GM12878 (cell line): ENCODE measurements around the gene PEMT. TPM values are rescaled to one million over a fixed set of nuclear protein-coding genes. Genes with fewer than 3 reads are reported as not detected.

Experiments used
- ATAC-seq: fragments of 200-7000 bp; cut with Tn5 transposase; 3 replicates; pipeline ENCODE4 v1.9.1; 2020; ENCODE audit warnings: mild to moderate bottlenecking, moderate library complexity
- BruUV-seq: library from RNA; stranded (reverse); fragments of 400-500 nt; replicated peaks from 2 replicates; lab custom pipeline; 2021; lab: Mats Ljungman, UMichigan
- CTCF ChIA-PET: fragments of 300-600 bp; sonication (Branson Sonifier 250); formaldehyde crosslinking; extraction: SDS; loops from one replicate; lab custom pipeline; 2021; ENCODE audit warnings: inconsistent platforms; lab: Yijun Ruan, JAX
- POLR2A ChIA-PET: fragments of 350-600 bp; formaldehyde crosslinking; extraction: SDS; loops from one replicate; lab custom pipeline; 2021; ENCODE audit warnings: inconsistent platforms; lab: Charles Lee
- RAD21 ChIA-PET: fragments of 300-600 bp; sonication (Branson Sonifier 250); formaldehyde crosslinking; loops from one replicate; lab custom pipeline; 2023; ENCODE audit warnings: antibody characterized with exemption; ENCODE audit not compliant: unreplicated experiment; lab: Charles Lee
- SMC1A ChIA-PET: fragments of 300-600 bp; sonication (Branson Sonifier 250); formaldehyde crosslinking; loops from one replicate; lab custom pipeline; 2023; ENCODE audit not compliant: unreplicated experiment, uncharacterized antibody; lab: Charles Lee
- DNase-seq: peaks from one replicate; pipeline ENCODE4 v3.0.0-alpha.2; 2011; ENCODE audit warnings: low read depth, low spot score
- FAIRE-seq: peaks from 3 replicates; lab custom pipeline; 2011; peaks lifted over from hg19 to GRCh38; lab: Jason Lieb, UNC
- H2AFZ ChIP-seq: 2 replicates; pipeline ENCODE4 v1.6.0; 2011; ENCODE audit warnings: low read depth, low read length, control low read depth; ENCODE audit not compliant: control insufficient read depth
- H3K27ac ChIP-seq: 2 replicates; pipeline ENCODE4 v1.5.1; 2011; ENCODE audit warnings: control low read depth; ENCODE audit not compliant: control insufficient read depth, insufficient read depth
- H3K27me3 ChIP-seq, 2 experiments: replicated peaks in 1 of 2; 2 replicates each; pipeline versions ENCODE4 v1.6.0 to v1.6.1; 2011; ENCODE audit warnings: low read length in 1 of 2; ENCODE audit not compliant: control insufficient read depth in 2 of 2, insufficient read depth in 2 of 2
- H3K36me3 ChIP-seq, 2 experiments: 2 replicates each; pipeline ENCODE4 v1.5.1; 2011; ENCODE audit warnings: low read length in 1 of 2; ENCODE audit not compliant: control insufficient read depth in 2 of 2, insufficient read depth in 2 of 2
- H3K4me1 ChIP-seq: 2 replicates; pipeline ENCODE4 v1.6.1; 2011; ENCODE audit warnings: mild to moderate bottlenecking, low read length, moderate library complexity, mixed read lengths; ENCODE audit not compliant: control insufficient read depth, insufficient read depth
- H3K4me2 ChIP-seq: 2 replicates; pipeline ENCODE4 v1.6.0; 2011; ENCODE audit warnings: control low read depth; ENCODE audit not compliant: control insufficient read depth, insufficient read depth
- H3K4me3 ChIP-seq: fragments of 200-600 bp; sonication (generic); 2 replicates; pipeline ENCODE4 v1.5.1; 2016
- H3K79me2 ChIP-seq: 2 replicates; pipeline ENCODE4 v1.6.0; 2011; ENCODE audit warnings: low read length; ENCODE audit not compliant: control insufficient read depth, insufficient read depth
- H3K9ac ChIP-seq: 2 replicates; pipeline ENCODE4 v1.8.0; 2011; ENCODE audit warnings: low read length, control low read depth, mixed read lengths; ENCODE audit not compliant: control insufficient read depth, insufficient read depth
- H3K9me3 ChIP-seq: replicated peaks from 3 replicates; pipeline ENCODE4 v1.5.1; 2011; ENCODE audit warnings: mild to moderate bottlenecking, low read length; ENCODE audit not compliant: control insufficient read depth, insufficient read depth
- H4K20me1 ChIP-seq: 2 replicates; pipeline ENCODE4 v1.6.0; 2011; ENCODE audit not compliant: control insufficient read depth, insufficient read depth
- CREM ChIP-seq: IDR thresholded peaks from 2 replicates; pipeline ENCODE4 v1.6.1; 2014; ENCODE audit warnings: antibody characterized with exemption, low read depth
- E4F1 ChIP-seq: fragments of 450-650 bp; IDR thresholded peaks from 2 replicates; pipeline ENCODE4 v1.6.1; 2018; ENCODE audit warnings: borderline replicate concordance, mild to moderate bottlenecking; ENCODE audit not compliant: partially characterized antibody
- IRF3 ChIP-seq: fragments of 450-650 bp; IDR thresholded peaks from 2 replicates; pipeline ENCODE4 v1.6.1; 2014; ENCODE audit warnings: mild to moderate bottlenecking
- NFYB ChIP-seq: IDR thresholded peaks from 2 replicates; pipeline ENCODE4 v1.6.1; 2011; ENCODE audit warnings: low read depth, mild to moderate bottlenecking, low read length, improper control_type of control experiment, moderate library complexity; ENCODE audit not compliant: insufficient read depth
- POLR2A ChIP-seq: IDR thresholded peaks from 2 replicates; pipeline ENCODE4 v1.6.1; 2011; ENCODE audit warnings: low read depth, mild to moderate bottlenecking, low read length
- SMAD1 ChIP-seq: fragments of 450-650 bp; IDR thresholded peaks from 2 replicates; pipeline ENCODE4 v1.6.1; 2018; ENCODE audit warnings: mild to moderate bottlenecking, low read depth; ENCODE audit not compliant: partially characterized antibody
- ZNF207 ChIP-seq: fragments of 450-650 bp; IDR thresholded peaks from 2 replicates; pipeline ENCODE4 v1.6.1; 2014; ENCODE audit warnings: antibody characterized with exemption, mild to moderate bottlenecking, borderline replicate concordance
- ZNF24 ChIP-seq: fragments of 450-650 bp; IDR thresholded peaks from 2 replicates; pipeline ENCODE4 v1.6.1; 2017; ENCODE audit warnings: antibody characterized with exemption, mild to moderate bottlenecking
- ZNF687 ChIP-seq: fragments of 450-650 bp; IDR thresholded peaks from 2 replicates; pipeline ENCODE4 v1.6.1; 2017; ENCODE audit warnings: mild to moderate bottlenecking, moderate library complexity
- WGBS: methylation state at CpG from one replicate; pipeline ENCODE4 v1.1.6; 2016; ENCODE audit warnings: low lambda C conversion rate; ENCODE audit not compliant: insufficient replicate concordance, insufficient coverage; ENCODE audit errors: missing lambda C conversion rate; 5-methylcytosine and 5-hydroxymethylcytosine counted together
- in situ Hi-C: fragments of 300-500 bp; cut with MboI; formaldehyde crosslinking; loops from 9 replicates; pipeline ENCODE4 v1.14.3; 2018; ENCODE audit warnings: mixed read lengths
- intact Hi-C: fragments of 100-400 bp; cut with micrococcal nuclease; formaldehyde crosslinking; loops from one replicate; pipeline ENCODE4 v1.14.2; 2022; ENCODE audit not compliant: unreplicated experiment
- polyA plus RNA-seq, 11 experiments: library from polyadenylated mRNA; depleted of rRNA in 4 of 11; unstranded in 6 of 11; stranded (reverse) in 5 of 11; fragments of >200 nt; fragmentation: Nextera tagmentation in 4 of 11; fragmentation: Illumina TruSeq in 1 of 11; extraction: Ambion mirVana in 4 of 11; extraction: Trizol in 1 of 11; gene quantifications; 1 replicate in 1 of 11; 2 replicates in 10 of 11; pipeline versions ENCODE4 v1.2.1 to v1.2.3, GENCODE V29; 2011 to 2016; ENCODE audit warnings: inconsistent platforms in 2 of 11, missing spikeins in 2 of 11, low read depth in 1 of 11
- total RNA-seq, 4 experiments: library from RNA; depleted of rRNA in 3 of 4; stranded (reverse); fragments of >200 nt in 3 of 4; fragmentation: Illumina TruSeq in 1 of 4; extraction: Trizol in 1 of 4; gene quantifications; 2 replicates each; pipeline versions ENCODE4 v1.2.1 to v1.2.3, GENCODE V29; 2013 to 2021

The PEMT gene
- total and polyA plus RNA-seq, 10 of the 15 experiments (the other 5 are each of a cell fraction or from before 2014, with no cell fraction given): 2.8 to 44.7 (median 25.4) TPM

GRCh38 chr17:17514361-17514992, 77.0 kb downstream of the PEMT start:
- CTCF ChIA-PET: interaction anchor here (1.2 kb wide), 1 partner anchor 18 kb away, joined by 4 read pairs; no protein-coding TSS in a partner anchor
- Histone ChIP-seq H2AFZ (no peak overlapping the region), H3K9ac (no peak overlapping the region), H3K27me3 (no peaks in the 10 kb centered on the region), H3K4me2 (no peak overlapping the region), H3K36me3 (no peaks in the 10 kb centered on the region), H3K27ac (no peak overlapping the region), H3K9me3 (no peaks in the 10 kb centered on the region)
- POLR2A ChIA-PET: no interaction called here
- in situ Hi-C loops: no loop called here
- DNase-seq: no peak
- 43% methylated on average over 13 of the region's 16 CpGs for WGBS
- intact Hi-C loops: no loop called here
- no peak for ATAC-seq
- TF ChIP-seq ZNF687 (no peak), SMAD1 (no peak), NFYB (no peak), POLR2A (no peak), ZNF24 (no peak), CREM (no peak), IRF3 (no peak), ZNF207 (no peak), E4F1 (no peak)
- TF ChIP-seq, all 136 proteins: peak for 0
- Histone ChIP-seq H4K20me1 (no peaks in the 10 kb centered on the region), H3K4me1 (no peaks in the 10 kb centered on the region), H3K4me3 (no peak overlapping the region), H3K79me2 (no peaks in the 10 kb centered on the region)
- RAD21 ChIA-PET: no interaction called here
- BruUV-seq: no TSS peak
- SMC1A ChIA-PET: interaction anchor here (0.9 kb wide), 1 partner anchor 18 kb away, joined by 3 read pairs; no protein-coding TSS in a partner anchor
- no peak for FAIRE-seq
